ENCODE data around the gene DLX2.

Gene DLX2

DNA sequence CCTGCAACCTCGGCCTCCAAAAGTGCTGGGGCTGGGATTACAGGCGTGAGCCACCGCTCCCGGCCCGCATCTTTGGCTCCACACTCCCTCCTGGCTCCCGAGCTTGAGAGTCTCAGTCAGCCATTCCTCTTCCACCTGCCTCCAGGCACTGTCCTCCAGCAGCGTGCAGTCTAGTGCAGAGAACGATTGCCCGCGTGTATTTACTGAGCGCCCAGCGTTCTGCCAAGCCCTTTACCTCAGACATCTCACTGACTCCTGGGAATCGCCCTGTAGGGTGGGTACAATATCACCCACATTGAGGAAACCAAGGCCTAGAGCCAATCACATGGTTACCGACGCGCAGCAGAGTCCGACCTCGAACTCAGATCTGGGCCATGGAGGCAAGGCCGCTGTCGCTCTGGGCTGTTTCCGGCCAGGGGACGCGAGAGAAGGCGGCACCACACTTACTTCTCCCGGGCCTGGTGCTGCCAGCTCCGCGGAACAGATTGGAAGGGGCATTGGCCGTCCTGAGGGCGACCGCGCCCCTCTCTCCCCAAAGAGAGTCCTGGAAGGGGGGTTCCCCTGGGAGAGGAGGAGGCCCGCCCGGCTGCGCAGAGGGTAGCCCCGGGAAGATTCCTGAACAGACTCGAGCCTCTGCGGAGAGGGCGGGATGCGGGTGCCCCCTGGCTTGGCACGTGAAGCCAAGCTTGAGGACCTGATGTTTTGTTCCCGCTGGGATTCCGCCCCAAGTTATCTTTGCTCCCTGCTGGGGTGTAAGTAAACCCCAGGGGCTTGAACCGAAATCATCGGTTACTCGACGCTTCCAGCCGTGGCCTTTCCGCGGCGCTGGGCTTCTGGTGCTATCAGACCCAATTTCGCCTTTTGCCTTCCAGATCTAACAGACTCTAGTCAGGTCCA is 5.2 kb upstream of the DLX2 start:
- no peak for DNase-seq

DNA sequence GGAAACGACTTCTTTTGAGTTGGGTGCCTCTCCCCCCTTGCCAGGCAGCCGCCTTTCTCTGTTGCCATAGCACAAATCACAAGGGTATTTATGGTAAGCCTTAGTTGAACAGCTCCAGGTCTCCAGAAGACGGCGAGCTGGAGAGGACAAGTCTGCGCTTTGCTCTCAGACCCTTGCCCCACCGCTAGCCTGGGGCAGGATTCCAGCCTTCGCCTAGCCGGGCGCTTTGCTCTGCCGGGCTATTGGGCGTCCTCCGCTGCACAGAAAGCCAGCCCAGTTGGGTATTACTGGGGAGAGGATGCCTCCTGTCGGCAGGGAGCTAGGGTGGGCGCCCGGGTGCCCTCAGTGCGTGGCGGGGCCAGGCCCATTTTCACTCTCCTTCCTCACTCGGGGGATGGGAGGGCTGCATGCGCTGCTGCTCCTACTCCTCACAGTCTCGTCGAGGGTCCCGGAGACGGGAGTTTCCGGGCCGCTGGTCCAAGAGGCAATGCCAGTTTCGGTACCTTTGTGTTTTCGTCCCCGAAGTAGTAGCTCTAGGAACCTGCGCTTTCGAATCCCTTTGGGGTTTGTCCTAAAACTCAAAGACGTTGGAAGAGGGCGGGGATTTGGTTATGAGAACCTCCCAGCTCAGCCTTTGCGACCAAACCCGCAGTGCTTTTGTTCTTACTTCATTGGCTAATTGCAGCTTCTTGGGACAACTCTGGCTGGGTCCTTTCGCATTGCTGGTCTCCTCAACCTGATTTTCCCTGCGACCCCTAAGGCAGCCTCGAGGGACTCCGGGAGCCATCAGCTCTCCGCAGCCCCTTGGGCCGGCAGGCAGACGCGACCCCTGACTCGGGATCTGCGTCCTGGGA is 3.6 kb upstream of the DLX2 start:
- DNase-seq, result no peak

DNA sequence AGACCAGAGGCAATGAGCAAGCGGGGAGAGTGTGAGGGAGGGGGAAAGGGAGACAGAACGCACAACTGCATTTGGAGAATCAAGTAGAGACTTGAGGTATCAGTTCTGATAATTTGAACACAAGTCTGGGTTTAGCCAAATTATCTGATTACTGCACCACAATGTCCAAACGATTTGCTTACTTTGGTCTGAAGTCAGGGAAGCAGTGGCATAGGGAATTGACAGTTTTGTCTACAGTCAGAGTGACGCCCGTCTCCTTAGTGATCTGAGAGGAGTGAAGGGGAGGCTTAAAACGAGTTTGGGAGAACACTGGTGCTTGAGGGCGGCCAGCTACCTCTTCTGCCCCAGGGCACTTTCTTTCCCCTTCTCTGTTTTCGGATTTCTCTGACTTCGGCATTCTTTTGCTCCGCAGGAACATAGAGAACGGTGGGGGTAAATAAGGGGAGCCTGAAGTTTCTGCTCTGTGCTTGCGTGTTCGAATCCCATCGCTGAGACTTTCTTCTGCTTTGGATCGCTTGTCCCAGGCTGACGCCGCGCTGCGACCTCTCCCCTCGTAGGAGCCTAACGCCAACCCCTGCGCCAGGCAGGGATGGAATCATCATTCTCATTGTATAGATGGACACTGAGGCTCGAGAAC is 2.9 kb upstream of the DLX2 start:
- no peak for DNase-seq

DNA sequence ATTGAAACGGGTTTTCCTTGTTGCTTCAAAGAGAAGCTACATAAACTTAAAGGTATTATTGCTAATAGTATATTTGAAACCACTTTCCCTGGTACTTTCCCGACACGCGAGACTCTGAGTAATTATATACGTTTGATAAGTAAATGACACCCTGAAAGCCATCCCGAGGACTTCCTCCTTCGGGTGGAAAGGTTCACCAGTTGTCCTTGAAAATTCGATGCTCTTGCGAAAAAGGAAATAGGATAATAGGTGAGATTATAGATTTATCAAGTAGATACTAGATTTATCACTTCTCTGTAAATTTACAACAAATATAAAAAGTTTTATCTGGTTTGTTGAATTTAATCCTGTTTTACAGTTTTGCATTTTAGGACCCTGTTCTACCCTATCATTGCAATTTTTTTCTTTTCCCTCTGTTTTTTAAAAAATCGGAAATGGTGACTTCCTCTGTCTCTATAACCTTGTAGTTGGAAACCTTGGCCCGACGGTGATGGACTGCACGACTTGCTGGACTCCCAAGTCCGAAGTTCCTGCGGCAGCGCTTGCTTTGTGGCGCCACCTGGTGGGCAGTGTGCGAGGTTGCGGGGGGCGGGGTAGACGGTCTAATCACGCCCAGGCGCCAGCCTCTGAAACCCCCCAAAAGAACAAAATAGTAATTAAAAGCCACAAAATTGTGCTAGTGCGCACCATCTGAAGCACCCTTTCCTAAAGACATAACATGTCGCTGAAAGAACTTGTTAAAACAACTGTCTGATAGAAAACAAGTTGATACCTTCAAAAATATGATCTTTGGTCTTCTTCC is 972 bp upstream of the DLX2 start:
- DNase-seq, result no peak

DNA sequence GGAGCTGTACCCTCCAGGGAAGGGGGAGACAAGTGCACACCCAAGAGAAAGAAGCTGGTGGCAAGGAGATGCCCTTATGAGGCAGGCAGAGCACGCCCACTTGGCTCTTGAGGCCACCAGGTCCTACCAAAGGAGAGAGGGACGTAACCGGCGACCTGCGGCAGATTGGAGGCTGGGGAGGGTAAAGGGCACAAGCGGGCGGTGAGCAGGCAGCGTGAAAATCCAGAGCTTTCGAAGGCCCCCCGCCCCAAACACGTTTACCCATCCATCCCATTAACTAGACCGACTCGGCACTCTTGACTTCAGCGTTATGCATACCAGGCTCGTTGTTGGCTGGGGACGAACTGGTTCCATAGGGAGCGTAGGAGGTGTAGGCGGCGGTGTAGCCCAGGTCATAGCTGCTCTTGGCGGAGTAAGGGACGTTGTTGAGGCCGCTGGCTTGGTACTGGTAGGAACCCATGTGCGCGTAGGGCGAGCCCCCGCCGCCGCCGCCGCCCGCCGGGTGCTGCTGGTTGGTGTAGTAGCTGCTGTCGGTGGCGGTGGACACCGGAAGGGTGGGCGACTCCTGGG is 794 bp downstream of the DLX2 start:
- no peak for DNase-seq

DNA sequence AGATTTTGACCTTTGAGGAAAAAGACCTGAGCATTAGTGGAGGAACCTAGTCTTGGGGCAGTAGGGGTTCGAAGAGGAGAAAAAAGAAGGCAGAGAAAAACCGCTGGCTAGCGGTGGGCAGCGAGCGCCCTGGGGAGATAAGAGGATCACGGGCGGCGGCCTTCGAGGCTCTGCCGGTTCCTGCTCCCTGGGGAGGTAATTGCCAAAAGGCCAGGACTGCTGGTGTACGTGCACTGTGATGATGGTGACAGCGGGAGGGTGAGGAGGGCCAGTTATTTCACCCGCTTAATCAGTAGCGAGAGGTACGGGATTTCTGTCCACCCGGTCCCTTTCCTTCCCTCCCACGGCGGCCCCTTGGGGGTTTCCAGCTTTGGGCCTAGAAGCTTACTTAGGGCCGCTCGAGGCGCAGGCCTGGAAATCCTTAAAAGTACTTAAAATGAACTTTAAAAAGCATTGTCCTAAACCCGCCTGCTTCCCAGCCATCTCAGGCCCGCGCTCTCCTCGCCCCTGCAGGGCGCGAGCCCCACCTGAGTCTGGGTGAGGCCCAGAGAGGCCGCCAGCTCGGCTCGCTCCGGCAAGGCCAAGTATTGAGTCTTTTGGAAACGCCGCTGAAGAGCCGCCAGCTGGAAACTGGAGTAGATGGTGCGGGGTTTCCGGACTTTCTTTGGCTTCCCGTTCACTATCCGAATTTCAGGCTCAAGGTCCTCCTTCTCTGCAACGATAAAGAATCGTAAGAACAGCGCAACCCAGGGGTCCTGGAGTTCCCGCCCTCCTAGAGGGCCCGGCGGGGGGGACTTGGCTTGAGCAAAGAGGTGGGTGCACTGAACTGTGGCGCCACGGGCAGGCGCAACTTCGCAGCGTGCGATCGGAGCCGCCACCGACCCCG is 1.5 kb downstream of the DLX2 start:
- DNase-seq, result no peak

DNA sequence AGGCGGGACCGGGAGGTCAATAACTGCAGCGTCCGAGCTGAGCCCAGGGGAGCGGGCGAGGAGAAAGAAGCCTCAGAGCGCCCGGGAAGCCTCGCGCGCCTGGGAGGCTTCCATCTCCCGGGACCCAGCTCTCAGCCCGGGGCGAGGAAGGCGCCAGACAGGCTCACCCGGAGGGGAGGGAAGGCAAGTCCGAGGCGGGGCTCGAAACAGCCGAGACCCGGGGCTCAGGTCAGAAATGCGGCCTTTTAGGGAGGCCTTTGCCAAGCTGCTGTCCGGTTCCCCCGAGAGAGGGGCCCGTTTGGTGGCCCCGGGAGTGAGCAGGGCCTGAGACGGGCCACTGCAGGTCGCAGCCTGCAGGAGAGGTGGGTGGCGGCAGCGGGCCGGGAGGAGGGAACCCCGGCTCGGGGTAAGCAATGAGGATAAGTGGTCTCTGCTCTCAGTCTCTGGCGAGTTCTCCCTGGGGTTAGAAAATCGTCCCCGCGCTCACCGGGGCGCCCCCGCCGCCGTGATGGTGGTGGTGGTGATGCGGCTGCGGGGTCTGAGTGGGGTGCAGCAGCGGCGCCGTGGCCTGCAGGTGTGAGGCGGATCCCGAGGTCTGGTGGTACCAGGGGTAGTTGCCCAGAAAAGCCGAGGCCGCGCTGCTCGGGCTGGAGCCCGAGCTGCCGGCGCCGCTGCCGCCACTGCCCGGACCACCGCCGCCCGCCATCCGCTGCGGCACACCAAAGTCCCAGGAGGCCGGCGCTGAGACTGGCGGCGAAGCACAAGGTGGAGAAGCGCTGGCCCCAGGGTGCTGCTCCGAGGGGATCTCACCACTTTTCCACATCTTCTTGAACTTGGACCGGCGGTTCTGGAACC is 2.4 kb downstream of the DLX2 start:
- DNase-seq, result no peak

DNA sequence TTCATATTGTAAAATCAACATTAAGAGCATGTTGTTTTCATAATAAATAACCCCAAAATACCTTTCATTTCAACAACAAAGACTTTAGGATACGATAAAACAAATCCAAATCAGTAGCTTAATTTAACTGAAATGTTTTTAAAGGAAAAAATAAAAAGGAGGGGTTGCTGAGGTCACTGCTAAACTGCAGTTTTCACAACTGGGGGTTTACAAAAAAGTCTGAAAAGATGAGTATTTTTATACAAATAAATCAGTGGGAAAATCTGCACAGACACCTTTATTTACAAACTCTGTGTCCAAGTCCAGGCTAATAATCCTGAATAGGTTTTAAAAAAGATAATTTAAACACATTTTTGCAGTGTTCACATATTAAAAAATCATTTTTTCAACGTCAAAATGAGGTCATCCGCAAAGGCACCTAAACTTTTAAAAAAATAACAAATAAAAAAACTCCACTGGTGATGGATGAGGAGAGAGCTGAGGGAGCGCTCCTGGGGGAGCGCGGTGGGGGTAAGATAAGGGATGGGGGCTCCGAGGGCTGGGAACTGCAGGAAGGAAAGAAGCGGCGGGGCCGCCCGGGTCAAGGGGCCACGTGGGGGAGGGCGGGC is 3.1 kb downstream of the DLX2 start:
- DNase-seq, result no peak

DNA sequence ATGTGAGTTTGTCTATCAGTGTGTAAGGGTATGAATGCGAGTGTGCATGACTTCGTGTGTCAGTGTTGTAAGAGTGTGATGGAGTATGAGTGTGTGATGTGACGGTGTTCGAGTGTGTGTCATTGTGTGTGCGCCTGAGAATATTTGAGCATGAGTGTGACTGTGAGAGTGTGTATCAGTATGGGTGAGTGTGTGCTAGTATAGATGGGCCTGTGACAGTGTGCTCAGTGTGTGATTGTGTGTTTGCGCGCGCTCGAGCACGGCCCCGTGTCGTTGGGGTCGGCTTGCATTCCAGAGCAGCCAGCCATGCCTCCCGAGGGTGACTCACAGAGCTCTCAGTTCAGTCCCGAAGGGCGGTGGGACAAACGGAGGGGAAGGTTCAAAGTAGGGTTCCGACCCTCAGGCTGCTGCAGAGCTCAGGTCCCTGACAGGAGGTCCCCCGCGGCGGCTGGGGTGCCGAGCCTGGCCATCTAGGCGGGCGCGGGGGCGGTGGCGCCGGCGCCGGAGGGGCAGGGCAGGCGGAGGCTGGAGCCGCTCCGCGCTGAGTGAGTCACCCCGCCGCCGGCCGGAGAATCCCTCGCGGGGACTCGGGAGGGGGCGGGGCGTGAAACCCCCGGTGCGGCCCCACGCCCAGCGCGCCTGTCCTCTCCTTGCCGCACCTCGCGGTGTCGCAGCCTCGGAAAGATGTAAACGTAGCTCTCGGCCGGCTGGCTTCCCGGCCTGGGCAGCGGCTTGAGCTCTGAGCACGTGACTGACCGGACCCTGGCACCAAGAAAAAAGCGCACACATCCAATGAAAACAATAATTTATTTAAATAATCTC is 3.8 kb downstream of the DLX2 start:
- no peak for DNase-seq

DNA sequence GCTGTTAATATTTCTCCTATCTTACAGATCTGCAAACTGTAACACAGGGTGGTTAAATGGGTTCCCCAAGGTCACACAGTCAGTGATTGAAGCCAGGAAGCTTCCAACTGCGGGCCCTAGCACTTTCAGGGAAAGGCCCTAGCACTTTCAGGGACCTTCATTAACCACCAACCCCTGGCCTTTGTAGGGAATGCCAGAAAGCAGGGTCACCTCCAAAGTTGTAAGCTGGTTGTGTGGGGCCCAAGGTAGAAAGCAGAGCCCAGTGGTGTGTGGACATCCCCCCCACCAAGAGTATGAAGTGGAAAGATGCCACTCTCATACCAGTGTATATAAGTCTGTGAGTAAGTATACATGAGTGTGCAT is 4.4 kb downstream of the DLX2 start:
- DNase-seq, result no peak

DNA sequence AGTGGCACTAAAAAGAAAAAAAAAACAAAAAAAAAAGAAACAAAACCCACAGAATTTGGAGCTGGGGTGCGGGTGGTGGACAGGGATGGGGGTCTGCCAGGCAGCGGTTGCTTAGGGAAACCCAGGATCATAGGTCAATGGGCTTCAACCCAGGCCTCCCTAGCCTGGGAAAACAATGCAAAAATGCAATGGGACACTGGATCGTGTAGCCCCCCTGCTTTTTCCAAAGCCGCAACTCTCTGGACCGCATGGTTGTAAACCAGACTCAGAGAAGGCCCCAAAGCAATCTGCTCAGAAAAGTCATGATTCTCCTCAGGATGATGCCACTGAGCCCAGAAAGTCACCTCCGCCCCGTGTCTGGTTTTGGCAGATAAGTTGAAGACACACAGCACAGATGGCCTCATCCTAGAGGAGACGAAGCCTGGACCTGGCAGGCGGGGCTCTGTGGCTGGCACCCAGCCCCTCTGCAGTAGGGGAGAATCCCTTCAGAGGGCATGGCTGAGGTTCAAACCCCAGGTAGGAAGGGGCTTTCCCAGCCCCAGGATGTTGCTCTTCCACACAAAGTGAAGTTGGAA is 5.1 kb downstream of the DLX2 start:
- no peak for DNase-seq

DNA sequence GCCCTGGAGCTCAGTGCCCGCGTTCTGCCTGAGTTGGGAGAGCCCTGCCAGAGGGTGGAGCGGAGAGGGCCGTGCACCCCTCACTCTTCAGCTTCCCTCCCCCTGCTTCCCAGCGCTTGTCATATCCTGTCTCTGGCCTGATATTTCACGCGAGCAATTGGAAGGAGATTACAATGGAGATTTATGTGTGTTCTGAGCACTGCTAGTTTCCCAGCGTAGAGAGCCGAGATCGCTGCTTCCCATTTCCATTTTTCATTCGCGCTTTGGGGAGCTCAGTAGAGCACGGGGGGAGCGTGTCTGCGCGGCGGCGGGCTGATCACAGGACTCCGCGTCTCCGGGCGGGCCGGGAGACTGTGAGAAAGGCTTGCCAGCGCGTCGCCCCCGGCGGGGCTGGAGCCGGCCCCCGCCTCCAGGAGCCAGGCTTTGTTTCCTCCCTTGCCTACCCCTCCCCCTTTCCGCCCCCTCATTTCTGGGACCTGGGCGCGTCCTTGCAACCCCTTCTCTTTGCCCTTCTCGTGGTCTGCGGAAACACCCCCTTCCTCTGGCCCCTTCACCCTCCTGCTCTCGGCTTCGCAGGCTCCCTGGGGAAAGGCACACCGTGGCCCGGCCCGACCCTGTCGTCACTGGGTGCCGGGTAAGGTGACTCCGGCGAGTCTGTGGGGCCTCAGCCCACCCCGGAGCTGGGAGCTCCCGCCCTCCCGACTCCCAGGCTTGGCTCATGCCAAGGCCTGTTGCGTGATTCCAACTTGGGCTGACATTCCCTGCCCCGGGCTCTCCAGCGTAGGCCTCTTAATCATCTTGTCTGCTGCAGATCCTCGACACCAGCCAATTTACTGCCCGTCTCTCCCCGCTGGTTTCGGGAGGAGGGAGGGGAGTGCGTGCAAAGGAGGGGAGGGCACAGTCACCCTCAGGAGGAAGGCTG is 5.8 kb downstream of the DLX2 start:
- DNase-seq, result no peak

DNA sequence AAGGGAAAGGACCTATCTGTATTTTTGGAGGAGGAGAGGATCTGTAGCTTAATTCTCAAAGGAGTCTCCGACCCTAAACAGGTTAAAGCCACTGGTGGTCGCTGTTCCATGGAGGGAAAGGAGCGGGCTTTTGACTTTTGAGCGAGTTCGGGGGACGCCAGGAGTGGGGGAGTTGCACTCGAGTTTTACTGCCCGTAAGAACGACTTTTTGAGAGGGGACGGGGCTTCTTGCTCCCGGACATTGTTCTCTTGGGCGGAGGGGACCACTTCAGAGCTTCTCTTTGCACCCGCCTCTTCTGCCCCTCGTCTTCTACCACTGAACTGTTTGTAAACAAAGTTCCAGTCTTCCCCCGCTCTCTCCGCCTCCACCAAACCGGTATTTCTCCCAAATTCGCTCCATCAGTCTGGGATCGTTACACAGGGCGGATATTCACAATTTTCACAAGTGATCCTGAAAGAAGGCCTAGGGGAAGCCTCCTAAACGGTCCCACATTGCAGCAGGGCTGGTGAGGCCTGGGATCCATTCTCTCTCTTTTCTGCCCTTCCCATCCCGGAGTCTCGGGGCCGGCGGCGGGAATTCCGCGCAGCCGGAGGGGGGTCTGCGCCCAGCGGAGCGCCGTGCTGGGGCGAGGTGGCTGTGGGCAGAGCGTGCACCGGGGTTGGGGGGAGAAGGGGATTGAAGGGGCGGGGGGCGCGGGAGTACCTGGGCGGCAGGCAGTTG is 6.6 kb downstream of the DLX2 start:
- DNase-seq, result no peak

DNA sequence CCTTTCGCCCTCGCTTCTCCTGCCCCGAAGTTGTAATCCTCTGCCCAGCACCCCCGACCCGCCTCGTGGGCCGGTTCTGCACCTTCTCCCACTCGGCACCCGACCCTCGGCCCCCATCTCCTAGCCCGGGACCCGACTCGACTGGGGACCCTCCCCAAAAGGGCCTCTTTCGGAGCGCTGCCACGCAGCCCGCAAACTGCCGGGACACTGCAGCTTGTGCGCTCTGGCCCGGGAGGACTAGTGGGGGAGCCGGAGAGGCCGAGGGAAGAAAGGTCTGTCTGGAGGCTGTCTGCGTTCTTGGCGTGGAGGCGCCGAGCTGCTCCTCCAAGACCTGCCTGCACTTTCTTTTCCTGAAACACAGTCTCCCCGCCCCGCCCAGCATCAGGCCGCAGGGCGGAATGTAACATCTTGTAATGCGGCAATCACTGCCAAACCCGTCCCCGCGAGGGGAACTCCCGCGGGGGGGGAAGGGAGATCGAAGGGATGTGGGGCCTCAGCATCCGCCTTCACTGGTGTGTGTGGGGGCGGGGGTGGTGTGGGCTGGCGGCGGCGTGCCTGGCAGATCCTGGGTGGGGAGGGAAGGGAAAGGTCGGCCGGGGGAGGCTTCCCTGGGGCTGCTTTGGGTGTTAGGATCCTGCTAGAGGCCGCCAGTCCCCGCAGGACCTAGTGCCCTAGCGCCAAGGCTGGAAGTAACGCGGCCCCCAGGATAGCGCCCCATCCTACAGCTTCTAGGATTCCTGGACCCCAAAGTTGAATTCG is 7.4 kb downstream of the DLX2 start:
- DNase-seq, result no peak

DNA sequence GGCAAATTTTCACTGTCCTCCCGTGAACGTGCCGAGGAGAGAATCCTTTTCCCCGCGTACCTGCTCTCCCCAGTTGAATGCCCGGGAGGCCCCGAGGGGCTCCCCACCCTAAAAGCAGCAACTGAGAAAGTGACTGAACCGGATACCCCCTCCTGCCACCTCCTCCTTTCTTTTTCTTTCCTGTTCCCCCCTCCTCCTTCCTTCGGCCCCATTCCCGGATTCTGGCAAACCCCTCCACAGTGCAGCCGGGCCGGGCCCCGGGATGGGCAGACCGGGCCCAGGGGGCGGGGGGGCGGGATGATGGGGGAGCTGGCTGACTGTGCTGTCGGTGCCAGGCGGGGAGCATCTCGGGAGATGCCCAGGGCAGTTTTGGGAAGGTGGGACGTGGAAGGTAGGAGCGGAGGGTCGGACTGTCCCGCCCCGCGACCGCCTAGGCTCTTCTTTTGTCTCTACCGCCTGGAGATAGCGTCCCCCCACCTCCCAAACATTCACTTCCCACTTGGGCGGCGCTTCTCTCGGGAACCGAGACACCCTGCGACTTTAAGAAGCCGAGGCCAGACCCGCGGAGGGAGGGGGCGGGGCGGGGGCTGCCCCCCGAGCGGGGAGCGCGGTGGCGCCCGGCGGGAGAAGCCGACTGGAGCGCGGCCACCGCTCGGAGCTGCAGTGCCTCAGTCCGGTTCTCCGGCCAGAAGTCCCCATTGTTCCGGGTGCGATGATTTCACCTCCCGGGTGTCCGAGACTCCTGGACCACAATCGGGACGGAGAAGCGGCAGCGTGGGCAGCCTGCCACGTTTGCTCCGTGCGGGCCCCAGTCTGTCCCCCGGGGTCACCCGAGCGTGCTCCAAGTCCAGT is 8.2 kb downstream of the DLX2 start:
- no peak for DNase-seq
